A673 (cell line): ENCODE data around the gene PTPMT1. TPM values are rescaled to one million over a fixed set of nuclear protein-coding genes. Genes with fewer than 3 reads are reported as not detected.

Source experiments
- BruUV-seq: library from RNA; stranded (reverse); fragments of 400-500 nt; replicated peaks from 2 replicates; lab custom pipeline; 2021; lab: Mats Ljungman, UMichigan
- CTCF ChIA-PET: fragments of 300-600 bp; sonication (Branson Sonifier 250); formaldehyde crosslinking; loops from one replicate; lab custom pipeline; 2022; ENCODE audit warnings: antibody characterized with exemption; lab: Charles Lee
- POLR2A ChIA-PET: fragments of 300-600 bp; sonication (Branson Sonifier 250); formaldehyde crosslinking; loops from one replicate; lab custom pipeline; 2022; ENCODE audit warnings: antibody characterized with exemption; ENCODE audit not compliant: low non-redundant PET; lab: Charles Lee
- DNase-seq: peaks from one replicate; pipeline ENCODE4 v3.0.0-alpha.2; 2015; ENCODE audit warnings: low spot score
- H3K27ac ChIP-seq: fragments of 200-600 bp; sonication (generic); 2 replicates; pipeline ENCODE4 v1.5.1; 2016; ENCODE audit warnings: mixed run types, low read depth, mild to moderate bottlenecking, mixed read lengths, antibody characterized with exemption, low read length; ENCODE audit not compliant: poor library complexity, severe bottlenecking
- H3K27me3 ChIP-seq: fragments of 200-600 bp; sonication (generic); replicated peaks from 2 replicates; pipeline ENCODE4 v1.6.1; 2017; ENCODE audit warnings: mixed run types, low read depth, mild to moderate bottlenecking, mixed read lengths, antibody characterized with exemption, low read length; ENCODE audit not compliant: insufficient read depth, poor library complexity
- H3K36me3 ChIP-seq: fragments of 200-600 bp; sonication (generic); 2 replicates; pipeline ENCODE4 v1.6.1; 2016; ENCODE audit warnings: mixed run types, mild to moderate bottlenecking, mixed read lengths, antibody characterized with exemption, low read length; ENCODE audit not compliant: insufficient read depth, poor library complexity, severe bottlenecking
- H3K4me1 ChIP-seq: fragments of 200-600 bp; sonication (generic); 2 replicates; pipeline ENCODE4 v1.6.1; 2017; ENCODE audit warnings: mixed run types, mild to moderate bottlenecking, mixed read lengths, antibody characterized with exemption, low read length; ENCODE audit not compliant: insufficient read depth, poor library complexity, severe bottlenecking
- H3K4me3 ChIP-seq: fragments of 200-600 bp; sonication (generic); 2 replicates; pipeline ENCODE4 v1.5.1; 2016; ENCODE audit warnings: low read depth, mixed run types, mild to moderate bottlenecking, mixed read lengths, low read length; ENCODE audit not compliant: poor library complexity, severe bottlenecking
- H3K9me3 ChIP-seq: fragments of 200-600 bp; sonication (generic); 2 replicates; pipeline ENCODE4 v1.6.1; 2016; ENCODE audit warnings: mixed run types, low read depth, mild to moderate bottlenecking, mixed read lengths, antibody characterized with exemption, low read length; ENCODE audit not compliant: poor library complexity, severe bottlenecking
- EZH2 ChIP-seq: fragments of 200-600 bp; sonication (generic); IDR thresholded peaks from 2 replicates; pipeline ENCODE4 v1.6.1; 2017; ENCODE audit warnings: borderline replicate concordance, low read depth, mild to moderate bottlenecking, mixed read lengths, antibody characterized with exemption, low read length; ENCODE audit not compliant: poor library complexity, severe bottlenecking
- intact Hi-C: fragments of 100-400 bp; cut with micrococcal nuclease; formaldehyde crosslinking; loops from one replicate; pipeline ENCODE4 v1.10.0; 2022; ENCODE audit not compliant: unreplicated experiment
- total RNA-seq: library from RNA; stranded (reverse); gene quantifications from 2 replicates; pipeline ENCODE4 v1.2.3, GENCODE V29; 2021
- TF ChIP-seq, protein P1 (sequence below): fragments of 300-800, 200-600 bp; sonication (generic); conservative IDR thresholded peaks from 2 replicates; pipeline ENCODE4 v1.5.1; 2017; ENCODE audit warnings: low read depth, mild to moderate bottlenecking, antibody characterized with exemption, low read length, moderate library complexity, mixed read lengths

The PTPMT1 gene
- total RNA-seq, 1 experiment from 2014 or later: 68.1 TPM

DNA sequence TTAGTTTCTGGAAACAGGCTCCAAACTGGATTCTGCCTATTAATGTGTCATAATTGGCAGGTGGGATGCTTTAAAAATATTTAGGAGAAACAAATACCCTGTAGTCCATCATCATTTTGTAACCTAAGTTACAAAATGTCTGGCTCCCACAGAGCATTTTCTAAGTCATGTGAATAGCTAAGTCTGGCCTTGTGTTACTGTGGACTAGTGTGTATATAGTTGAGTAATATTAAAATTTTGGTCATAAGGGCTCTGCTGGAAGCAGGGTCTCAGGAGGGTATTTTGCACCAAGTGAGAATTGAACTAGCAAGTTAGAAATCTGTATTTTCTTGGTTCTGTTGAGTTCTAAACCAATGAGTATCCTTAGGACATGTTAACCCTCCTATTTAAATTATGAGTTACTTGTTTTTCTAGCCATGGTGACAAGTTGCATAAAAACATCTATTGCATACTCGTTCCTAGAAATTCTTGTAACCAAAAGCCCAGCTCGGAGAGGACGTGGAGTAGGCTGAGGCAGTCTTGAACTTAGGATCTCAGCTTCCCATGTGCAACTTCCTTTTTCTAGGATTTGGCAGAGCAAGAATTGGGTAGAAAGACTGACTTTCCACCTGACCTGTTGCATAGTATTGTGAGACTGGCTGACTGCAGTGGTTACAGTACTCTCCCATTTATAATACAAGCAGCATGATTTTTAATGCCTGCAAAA is 5.4 kb downstream of the PTPMT1 start:
- Histone ChIP-seq H3K36me3 (peaks cover 46% of the 10 kb centered on the region), H3K4me1 (no peaks in the 10 kb centered on the region), H3K4me3 (no peak overlapping the region), H3K9me3 (no peaks in the 10 kb centered on the region), H3K27me3 (no peaks in the 10 kb centered on the region), H3K27ac (no peak overlapping the region)
- no TSS peak for BruUV-seq
- TF ChIP-seq EZH2: no peak
- ChIA-PET POLR2A (no interaction called here), CTCF (no interaction called here)
- no peak for DNase-seq
- intact Hi-C loops: no loop called here

DNA sequence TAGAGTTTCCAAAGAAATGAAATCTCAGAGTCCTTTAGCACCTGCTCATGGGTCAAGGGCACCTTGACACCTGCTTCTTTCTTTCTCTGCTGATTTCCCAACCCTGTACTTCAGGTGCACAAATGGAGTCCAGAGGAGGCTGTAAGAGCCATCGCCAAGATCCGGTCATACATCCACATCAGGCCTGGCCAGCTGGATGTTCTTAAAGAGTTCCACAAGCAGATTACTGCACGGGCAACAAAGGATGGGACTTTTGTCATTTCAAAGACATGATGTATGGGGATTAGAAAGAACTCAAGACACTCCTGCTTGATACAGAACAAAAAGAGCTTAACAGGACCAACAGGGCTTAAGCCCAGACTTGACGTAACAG is 5.9 kb downstream of the PTPMT1 start:
- BruUV-seq: no TSS peak
- ChIA-PET CTCF (no interaction called here), POLR2A (no interaction called here)
- H3K27ac ChIP-seq: no peak overlapping the region
- no peaks in the 10 kb centered on the region for H3K9me3 ChIP-seq
- H3K4me1 ChIP-seq: no peaks in the 10 kb centered on the region
- intact Hi-C loops: no loop called here
- H3K27me3 ChIP-seq: no peaks in the 10 kb centered on the region
- TF ChIP-seq, protein P1, sequence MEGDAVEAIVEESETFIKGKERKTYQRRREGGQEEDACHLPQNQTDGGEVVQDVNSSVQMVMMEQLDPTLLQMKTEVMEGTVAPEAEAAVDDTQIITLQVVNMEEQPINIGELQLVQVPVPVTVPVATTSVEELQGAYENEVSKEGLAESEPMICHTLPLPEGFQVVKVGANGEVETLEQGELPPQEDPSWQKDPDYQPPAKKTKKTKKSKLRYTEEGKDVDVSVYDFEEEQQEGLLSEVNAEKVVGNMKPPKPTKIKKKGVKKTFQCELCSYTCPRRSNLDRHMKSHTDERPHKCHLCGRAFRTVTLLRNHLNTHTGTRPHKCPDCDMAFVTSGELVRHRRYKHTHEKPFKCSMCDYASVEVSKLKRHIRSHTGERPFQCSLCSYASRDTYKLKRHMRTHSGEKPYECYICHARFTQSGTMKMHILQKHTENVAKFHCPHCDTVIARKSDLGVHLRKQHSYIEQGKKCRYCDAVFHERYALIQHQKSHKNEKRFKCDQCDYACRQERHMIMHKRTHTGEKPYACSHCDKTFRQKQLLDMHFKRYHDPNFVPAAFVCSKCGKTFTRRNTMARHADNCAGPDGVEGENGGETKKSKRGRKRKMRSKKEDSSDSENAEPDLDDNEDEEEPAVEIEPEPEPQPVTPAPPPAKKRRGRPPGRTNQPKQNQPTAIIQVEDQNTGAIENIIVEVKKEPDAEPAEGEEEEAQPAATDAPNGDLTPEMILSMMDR: no peak
- TF ChIP-seq EZH2: no peak
- DNase-seq: no peak
- H3K4me3 ChIP-seq: no peak overlapping the region
- H3K36me3 ChIP-seq: peaks cover 50% of the 10 kb centered on the region

DNA sequence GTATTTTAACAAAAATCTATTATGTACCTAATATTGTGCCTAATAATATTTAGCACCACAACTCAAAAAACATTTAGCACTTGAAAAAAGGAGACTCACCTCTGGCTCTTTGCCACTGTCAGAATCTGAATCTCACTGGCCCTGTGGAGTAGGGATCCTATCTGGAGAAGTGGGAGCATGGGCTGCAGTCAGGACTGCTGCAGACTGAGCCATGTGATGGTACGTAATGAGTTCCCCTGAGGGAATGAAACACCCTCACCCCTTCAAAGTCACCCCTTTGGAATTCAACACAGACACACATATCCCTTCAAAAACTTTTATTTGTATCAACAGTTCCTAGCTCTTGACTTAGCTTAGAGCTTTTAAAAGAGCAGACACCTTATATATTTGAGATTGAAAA is 6.5 kb downstream of the PTPMT1 start:
- H3K4me3 ChIP-seq: no peak overlapping the region
- intact Hi-C loops: no loop called here
- DNase-seq: no peak
- TF ChIP-seq EZH2: no peak
- TF ChIP-seq, protein P1: no peak
- no TSS peak for BruUV-seq
- no peaks in the 10 kb centered on the region for H3K9me3 ChIP-seq
- peaks cover 53% of the 10 kb centered on the region for H3K36me3 ChIP-seq
- ChIA-PET POLR2A (no interaction called here), CTCF (no interaction called here)
- no peaks in the 10 kb centered on the region for H3K4me1 ChIP-seq
- H3K27ac ChIP-seq: no peak overlapping the region
- H3K27me3 ChIP-seq: no peaks in the 10 kb centered on the region
